Measurements from ENCODE around the gene CARD11. TPM values are rescaled to one million over a fixed set of nuclear protein-coding genes. Genes with fewer than 3 reads are reported as not detected.

The CARD11 gene
- total RNA-seq, 2 donors from 2014 or later: 0.87 to 2.4 TPM

DNA sequence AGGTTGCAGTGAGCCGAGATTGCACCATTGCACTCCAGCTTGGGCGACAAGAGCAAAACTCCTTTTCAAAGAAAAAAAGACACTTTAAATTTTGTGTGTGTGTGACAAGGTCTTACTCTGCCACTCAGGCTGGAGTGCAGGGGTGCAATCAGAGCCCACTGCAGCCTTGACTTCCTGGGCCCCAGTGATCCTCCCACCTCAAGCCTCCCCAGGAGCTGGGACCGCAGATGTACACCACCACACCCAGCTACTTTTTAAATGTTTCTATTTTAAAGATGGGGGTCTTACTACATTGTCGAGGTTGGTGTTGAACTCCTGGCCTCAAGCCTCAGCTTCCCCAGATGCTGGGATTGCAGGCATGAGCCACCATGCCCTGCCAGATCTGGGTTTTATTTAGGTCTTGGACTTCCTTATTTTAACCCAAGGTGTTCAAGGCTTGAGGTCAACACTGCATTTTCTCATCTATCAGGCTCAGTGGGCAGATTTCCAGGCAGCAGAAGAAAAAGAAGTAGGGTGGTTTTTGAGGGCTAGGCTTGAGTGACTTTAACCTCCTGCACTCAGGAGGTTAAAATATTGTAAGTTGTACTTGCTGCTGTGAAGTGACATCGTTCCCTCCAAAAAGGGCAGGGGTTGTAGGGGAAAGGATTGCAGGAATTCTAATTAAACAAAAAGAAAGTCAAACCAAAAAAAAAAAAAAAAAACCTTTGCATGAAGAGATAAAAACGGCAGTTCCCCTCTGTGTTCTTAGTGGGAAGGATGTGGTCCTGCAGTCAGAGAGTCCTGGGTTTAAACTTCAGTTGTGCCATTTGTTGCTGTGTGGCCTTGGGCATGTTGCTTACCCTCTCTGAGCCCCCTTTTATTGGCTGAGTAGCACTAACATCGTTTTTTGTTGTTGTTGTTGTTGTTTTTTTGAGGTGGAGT lies 71.5 kb downstream of the CARD11 start:
- no peak for TF ChIP-seq POLR2AphosphoS5 (IDR thresholded peaks at IDR 0.05)
- TF ChIP-seq POLR2A (IDR thresholded peaks at IDR 0.05): no peak
- TF ChIP-seq CTCF (IDR thresholded peaks at IDR 0.05): no peak
- no peaks in the 10 kb centered on the region for H3K9me3 ChIP-seq
- no peaks in the 10 kb centered on the region for H3K36me3 ChIP-seq
- intact Hi-C loops (cut with DNase I): no loop called here
- no peak for DNase-seq (ENCODE audit: low spot score)
- H3K4me1 ChIP-seq (replicated peaks): no peaks in the 10 kb centered on the region
- no peaks in the 10 kb centered on the region for H3K27me3 ChIP-seq (replicated peaks; ENCODE audit: insufficient read depth)
- no peak overlapping the region for H3K27ac ChIP-seq
- no peak overlapping the region for H3K4me3 ChIP-seq
- WGBS: 70% methylated on average over 7 of the region's 7 CpGs

DNA sequence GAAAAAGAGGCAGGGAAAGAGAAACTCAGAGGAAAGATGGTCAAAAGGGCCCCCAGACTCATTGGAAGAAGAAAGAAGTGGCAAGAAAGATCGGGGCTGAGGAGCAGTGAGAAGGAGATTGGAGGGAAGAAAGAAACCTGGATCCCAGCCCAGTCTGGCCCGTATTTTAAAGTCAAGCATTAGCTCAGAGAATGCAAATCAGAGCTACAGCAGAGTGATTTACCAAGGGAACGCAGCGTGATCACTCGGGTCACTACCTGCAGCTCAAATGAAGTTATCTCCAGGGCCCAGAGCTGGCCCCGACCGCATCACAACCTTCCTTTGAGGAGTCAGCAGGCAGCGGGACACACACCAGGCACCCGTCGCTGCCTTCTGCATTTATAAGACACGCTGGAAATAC lies 72.8 kb downstream of the CARD11 start:
- Histone ChIP-seq H3K36me3 (no peaks in the 10 kb centered on the region), H3K4me1 (replicated peaks) (no peaks in the 10 kb centered on the region), H3K9me3 (no peaks in the 10 kb centered on the region), H3K27ac (no peak overlapping the region), H3K4me3 (no peak overlapping the region), H3K27me3 (replicated peaks; ENCODE audit: insufficient read depth) (no peaks in the 10 kb centered on the region)
- WGBS: 83% methylated on average over 11 of the region's 11 CpGs
- intact Hi-C loops (cut with DNase I): no loop called here
- TF ChIP-seq CTCF (IDR thresholded peaks at IDR 0.05): no peak
- no peak for TF ChIP-seq POLR2AphosphoS5 (IDR thresholded peaks at IDR 0.05)
- TF ChIP-seq POLR2A (IDR thresholded peaks at IDR 0.05): no peak
- no peak for DNase-seq (ENCODE audit: low spot score)

DNA sequence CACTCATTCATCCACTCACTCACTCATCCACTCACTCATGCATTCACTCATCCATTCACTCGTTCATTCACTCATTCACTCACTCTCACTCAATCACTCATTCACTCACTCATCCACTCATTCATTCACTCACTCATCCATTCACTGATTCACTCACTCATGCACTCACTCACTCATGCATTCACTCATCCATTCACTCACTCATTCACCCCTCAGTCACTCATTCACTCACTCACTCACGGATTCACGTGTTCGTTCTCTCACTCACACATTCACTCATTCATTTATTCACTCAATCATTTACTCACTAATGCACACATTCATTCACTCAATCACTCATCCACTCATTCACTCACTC lies 73.4 kb downstream of the CARD11 start:
- Histone ChIP-seq H3K4me3 (no peak overlapping the region), H3K27me3 (replicated peaks; ENCODE audit: insufficient read depth) (no peaks in the 10 kb centered on the region), H3K36me3 (no peaks in the 10 kb centered on the region), H3K9me3 (no peaks in the 10 kb centered on the region), H3K27ac (no peak overlapping the region), H3K4me1 (replicated peaks) (no peaks in the 10 kb centered on the region)
- no peak for DNase-seq (ENCODE audit: low spot score)
- no peak for TF ChIP-seq POLR2A (IDR thresholded peaks at IDR 0.05)
- TF ChIP-seq CTCF (IDR thresholded peaks at IDR 0.05): no peak
- TF ChIP-seq POLR2AphosphoS5 (IDR thresholded peaks at IDR 0.05): no peak
- intact Hi-C loops (cut with DNase I): no loop called here
- WGBS: 96% methylated on average over 4 of the region's 4 CpGs

- no peak overlapping the region for H3K4me3 ChIP-seq
- H3K27me3 ChIP-seq (replicated peaks; ENCODE audit: insufficient read depth): no peaks in the 10 kb centered on the region
- no peak overlapping the region for H3K27ac ChIP-seq
- no peaks in the 10 kb centered on the region for H3K4me1 ChIP-seq (replicated peaks)
- H3K36me3 ChIP-seq: no peaks in the 10 kb centered on the region
- DNase-seq (ENCODE audit: low spot score): no peak
- intact Hi-C loops (cut with DNase I): no loop called here
- H3K9me3 ChIP-seq: no peaks in the 10 kb centered on the region
- TF ChIP-seq POLR2A (IDR thresholded peaks at IDR 0.05) (no peak), CTCF (IDR thresholded peaks at IDR 0.05) (no peak), POLR2AphosphoS5 (IDR thresholded peaks at IDR 0.05) (no peak)
- WGBS: 96% methylated on average over 6 of the region's 6 CpGs
Observed at GRCh38 chr7:2969398-2970306, 74.0 kb downstream of the CARD11 start.
